Left ventricle myocardium superior (tissue), 1 donor: ENCODE data around the gene TTLL9. TPM values are rescaled to one million over a fixed set of nuclear protein-coding genes. Genes with fewer than 3 reads are reported as not detected.
A peak's percentile ranks its signal among the peaks of the same experiment; 100 is the strongest.
"Not testable (repeated sequence)": the region's sequence is repeated elsewhere in the genome, so short reads cannot be mapped to it uniquely, and the experiment has no call there.

Experiments used
- ATAC-seq: fragments of 200-7000 bp; cut with Tn5 transposase; one replicate; pipeline ENCODE4 v1.9.1; 2020; ENCODE audit warnings: mild to moderate bottlenecking, moderate library complexity
- DNase-seq: peaks from one replicate; pipeline ENCODE4 v3.0.0-alpha.2; 2020
- intact Hi-C: fragments of 100-400 bp; cut with micrococcal nuclease; formaldehyde crosslinking; loops from one replicate; pipeline ENCODE4 v1.11.0; 2022
- total RNA-seq: library from RNA; stranded (reverse); fragmentation: NEBNext Ultra II Directional; extraction: Animal tissue kit (Norgen Biotek cat#: 25700); gene quantifications from one replicate; pipeline ENCODE4 v1.2.1, GENCODE V29; 2021
- donor health status: DM: no; HTN: yes; CAD: no; lungs with severe emphysema.

TTLL9 gene
- total RNA-seq, 1 donor from 2014 or later: not detected

DNA sequence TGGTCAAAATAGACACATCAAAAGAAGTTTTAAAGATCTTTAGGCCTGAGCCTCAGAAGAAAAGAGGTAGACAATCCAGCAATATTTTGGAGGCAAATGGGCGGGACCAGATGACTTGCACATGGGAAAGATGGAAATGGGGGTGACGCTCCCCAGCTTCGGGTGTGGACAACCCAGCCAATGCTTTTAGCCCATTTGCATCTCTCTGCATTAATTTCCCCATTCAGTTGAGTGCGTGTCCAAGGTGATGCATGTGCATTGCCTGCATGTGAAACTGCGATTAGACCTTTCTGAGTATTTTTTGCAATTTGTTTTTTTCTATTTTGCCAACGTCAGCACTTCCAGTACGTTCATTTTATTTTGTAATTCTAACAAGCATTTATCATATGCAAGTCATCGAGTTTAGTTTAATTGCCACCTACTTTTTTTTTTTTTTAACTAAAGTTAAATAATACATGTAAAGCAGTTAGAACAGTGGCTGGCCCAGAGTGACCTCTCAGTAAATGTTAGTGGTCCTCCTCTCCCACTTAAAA is 57.3 kb downstream of the TTLL9 start:
- DNase-seq (no peak), ATAC-seq (no peak)
- intact Hi-C loops: no loop called here

DNA sequence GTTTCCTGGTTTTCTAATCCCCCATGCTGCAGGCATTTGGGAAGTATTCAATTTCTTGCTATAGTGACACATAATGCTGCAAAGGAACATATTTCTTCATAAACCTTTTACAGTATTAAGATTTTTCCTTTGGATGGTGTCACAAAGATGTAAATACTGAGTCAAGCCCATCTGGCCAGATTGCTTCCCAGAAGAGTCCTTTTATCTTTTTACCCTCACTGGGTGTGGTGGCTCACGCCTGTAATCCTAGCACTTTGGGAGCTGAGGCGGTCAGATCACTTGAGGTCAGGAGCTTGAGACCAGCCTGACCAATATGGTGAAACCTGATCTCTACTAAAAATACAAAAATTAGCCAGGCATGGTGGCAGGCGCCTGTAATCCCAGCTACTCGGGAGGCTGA is 59.2 kb downstream of the TTLL9 start:
- intact Hi-C loops, ATAC-seq, DNase-seq: not testable (repeated sequence)

DNA sequence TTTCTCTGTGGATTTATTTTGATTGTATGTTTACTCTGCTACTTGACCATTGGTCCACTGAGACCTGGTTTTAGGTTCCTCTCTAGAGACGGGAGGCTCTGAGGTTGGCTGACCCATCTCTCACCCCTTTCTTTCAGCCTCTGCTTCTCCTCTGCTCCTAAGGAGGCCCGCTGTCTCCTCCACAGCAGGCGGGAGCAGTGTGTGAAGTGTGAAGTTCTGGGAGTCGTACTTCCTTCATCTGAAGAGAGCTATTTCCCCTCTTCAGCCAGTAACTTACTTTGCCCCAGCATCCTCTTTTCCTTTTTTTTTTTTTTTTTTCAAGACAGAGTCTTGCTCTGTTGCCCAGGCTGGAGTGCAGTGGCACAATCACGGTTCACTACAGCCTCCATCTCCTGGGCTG is 60.3 kb downstream of the TTLL9 start:
- no peak for DNase-seq
- no peak for ATAC-seq
- intact Hi-C loops: no loop called here

DNA sequence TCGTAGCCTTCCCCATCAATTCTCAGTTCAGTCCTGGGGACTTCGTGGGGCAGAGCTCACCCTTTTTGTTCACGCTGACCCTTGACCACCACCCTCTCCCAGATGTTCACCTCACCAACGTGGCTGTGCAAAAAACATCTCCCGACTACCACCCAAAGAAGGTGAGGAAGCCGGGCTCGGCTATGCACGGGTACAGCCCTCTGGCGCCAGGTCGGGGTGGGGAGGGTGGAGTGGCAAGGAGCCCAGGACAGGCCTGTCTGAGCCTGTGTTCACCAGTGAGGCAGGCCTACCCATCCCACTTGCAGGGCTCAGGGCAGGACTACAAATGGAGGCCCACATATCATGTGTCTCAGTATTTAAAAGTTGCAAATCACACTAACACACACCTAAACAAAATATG is 63.3 kb downstream of the TTLL9 start:
- intact Hi-C loops: no loop called here
- ATAC-seq: no peak
- DNase-seq: no peak

DNA sequence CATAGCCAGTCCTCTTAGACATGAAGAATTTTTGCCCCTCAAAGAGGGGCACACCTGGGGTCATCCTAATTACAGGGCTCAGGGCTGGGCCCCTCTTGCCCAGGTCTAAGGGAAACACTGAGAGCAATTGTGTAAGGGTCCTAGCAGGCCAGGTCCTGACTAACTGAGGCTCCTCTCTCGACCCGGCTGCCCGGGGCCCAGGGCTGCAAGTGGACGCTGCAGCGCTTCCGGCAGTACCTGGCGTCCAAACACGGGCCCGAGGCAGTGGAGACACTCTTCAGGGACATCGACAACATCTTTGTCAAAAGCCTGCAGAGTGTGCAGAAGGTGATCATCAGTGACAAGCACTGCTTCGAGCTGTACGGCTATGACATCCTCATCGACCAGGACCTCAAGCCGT is 64.1 kb downstream of the TTLL9 start:
- ATAC-seq (no peak), DNase-seq (no peak)
- intact Hi-C loops: no loop called here

DNA sequence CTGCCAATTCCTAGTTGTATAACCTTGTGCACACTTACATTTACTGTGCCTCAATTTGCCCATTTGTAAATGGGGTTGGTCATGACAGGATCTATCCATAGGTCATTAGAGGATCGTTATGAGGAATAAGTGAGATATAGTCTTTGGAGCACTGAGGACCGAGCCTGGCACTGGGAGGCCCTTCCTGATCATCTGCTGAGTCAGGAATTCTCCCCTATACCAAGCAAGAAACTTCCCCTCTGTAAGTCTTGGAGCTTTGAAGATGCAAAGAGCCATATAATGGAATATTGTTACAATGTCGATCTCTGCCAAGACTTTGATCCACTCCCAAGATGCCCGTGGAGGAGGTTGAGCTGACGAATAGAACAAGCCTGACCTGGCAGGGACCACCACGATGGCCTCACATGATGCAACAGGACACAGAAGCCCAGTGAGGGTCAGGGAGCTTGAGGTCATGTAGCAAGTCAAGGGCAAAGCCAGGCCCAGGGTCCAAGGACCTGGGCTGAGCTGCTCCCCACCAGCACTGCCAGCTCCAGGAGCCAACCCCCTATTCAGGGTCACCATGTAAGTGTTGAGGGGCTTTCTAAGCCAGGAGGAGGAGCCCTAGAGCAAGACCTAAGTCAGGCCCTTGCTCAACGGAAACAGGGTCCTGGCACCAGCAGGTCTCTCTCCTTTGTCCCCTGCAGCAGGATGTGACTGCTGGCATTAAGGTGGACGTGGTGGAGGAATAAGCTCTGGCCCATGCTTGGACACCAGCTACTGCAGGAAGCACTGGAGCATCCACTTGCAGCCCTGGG is 64.7 kb downstream of the TTLL9 start:
- ATAC-seq (no peak), DNase-seq (no peak)
- intact Hi-C loops: no loop called here

DNA sequence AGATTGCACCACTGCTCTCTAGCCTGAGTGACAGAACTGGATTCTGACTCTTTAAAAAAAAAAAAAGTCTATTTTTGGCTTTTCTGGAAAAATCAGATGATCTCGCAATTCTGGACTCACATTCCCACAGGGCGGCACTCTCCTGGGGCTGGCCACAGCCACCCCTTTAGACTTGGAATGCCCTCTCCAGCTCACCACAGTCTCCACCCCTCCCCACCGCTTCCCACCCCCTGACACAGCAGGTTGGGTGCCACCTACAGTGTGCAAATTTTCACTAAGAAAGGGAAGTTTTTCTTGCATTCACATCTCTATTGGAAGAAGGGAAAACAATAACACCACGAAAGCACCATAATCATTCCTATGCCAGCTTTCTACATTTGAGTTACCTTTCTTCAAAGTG is 66.0 kb downstream of the TTLL9 start:
- DNase-seq (no peak), ATAC-seq (no peak)
- intact Hi-C loops: no loop called here

DNA sequence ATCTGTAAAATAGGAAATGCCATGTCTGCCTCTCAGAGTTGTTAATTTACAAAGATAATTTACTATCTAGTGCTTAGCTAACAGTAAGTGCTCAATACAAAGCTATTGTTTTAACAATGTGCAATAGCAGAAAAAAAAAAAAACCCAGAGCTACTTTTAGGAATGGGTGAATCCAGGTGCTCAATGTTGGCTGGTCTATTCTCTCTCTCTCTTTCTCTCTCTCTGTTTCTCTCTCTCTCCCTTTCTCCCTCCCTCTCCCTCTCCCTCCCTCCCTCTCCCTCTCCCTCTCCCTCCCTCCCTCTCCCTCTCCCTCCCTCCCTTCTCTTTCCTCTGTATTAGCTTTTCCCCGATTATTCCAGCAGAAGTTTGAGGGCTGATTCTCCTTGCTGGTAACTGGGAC is 67.4 kb downstream of the TTLL9 start:
- no peak for DNase-seq
- no peak for ATAC-seq
- intact Hi-C loops: no loop called here

DNA sequence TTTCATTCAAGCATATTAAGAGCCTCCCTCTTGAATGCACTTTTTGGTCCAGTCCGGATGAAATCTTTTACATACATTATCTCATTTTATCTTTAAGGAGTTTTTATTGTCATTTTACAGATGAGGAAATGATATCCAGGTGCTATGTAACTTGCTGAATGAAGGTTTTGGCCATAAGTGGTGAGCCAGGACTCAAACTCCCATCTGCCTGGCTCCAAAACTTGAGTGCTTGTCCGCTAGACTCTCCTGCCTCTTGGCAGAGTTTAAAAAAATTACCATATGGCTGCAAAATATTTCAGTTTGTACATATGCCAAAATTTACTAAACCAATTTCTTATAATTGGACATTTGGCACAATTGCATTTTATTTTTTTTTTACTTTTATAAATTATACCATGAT is 69.2 kb downstream of the TTLL9 start:
- ATAC-seq (no peak), DNase-seq (no peak)
- intact Hi-C loops: no loop called here

DNA sequence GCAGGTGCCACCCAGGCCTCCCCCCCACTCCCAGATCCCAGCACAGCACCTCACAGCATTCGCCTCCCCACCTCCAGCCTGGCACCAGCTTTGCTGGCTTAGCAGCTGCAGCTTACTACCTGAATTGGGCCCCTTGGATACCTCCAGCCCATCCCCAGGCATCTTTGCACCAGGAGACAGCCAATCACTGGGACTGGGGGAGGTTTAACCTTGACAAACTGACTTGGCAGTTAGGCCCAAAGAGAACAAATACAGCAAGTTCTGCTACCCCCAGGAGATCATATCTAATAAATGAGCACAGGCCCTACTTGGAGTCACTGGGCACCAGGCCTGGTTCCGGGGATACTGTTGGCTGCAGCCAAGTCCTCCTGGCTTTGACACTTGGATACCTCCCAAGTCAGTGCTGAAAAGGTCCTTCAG is 72.6 kb downstream of the TTLL9 start:
- DNase-seq (peak; percentile 76), ATAC-seq (peak; percentile 92)
- intact Hi-C loops: no loop called here

DNA sequence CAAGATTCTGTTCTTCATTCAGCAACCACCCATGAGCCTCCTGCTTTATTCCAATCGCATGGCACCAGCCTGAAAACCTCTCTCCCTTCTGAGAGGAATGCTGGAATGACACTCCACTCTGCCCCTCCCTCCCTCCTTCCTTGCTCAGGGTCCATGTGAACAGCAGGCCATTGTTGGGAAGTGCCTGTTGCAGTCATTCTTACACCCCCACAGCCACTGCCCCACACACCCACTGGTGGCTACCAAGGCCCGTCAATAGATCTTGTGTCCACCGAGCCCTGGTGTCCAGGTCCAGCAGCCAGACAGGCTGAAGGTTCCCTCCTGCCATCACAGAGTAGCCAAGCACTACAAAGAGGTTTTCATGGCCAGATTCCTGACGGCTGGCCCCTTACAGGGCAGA is 74.9 kb downstream of the TTLL9 start:
- DNase-seq (no peak), ATAC-seq (no peak)
- intact Hi-C loops: no loop called here

DNA sequence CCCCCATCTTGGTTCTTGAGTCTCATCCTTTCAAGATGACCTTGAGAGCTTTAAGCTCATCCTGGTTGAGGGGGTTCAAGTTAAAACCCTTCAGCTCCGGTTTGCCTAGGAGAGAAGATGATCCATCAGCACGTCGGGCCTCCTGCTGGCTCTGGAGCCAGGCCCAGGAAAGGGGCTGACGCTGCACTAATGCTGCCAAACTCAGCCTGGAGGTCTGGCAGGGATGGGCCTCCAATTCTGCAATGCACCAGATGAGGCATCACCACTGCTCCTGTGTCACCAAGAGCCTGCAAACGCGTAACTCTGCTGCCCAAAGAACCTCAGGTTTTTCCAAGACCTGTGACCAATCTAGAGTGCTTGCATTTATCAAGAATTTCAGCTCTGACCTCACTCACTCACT is 75.4 kb downstream of the TTLL9 start:
- DNase-seq (no peak), ATAC-seq (peak; percentile 28)
- intact Hi-C loops: no loop called here

DNA sequence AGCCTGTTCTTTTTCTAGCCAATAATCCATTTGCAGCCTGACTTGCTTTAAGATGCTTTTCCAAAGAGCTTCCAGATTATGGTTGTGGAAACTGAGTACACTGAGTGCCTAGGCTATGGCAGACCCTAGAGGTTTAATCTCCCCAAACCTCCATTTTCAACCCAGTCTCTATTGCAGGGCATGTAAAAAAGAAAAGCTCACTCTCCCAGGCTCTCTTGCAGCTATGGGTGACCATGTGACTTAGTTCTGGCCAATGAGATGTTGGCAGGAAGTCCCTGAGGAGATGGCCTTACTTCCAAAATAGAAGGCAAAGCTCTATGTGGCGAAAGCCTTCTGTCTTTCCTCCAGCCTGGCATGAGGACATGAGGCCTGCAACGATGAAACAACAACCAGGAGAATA is 77.6 kb downstream of the TTLL9 start:
- intact Hi-C loops: no loop called here
- ATAC-seq (no peak), DNase-seq (no peak)

DNA sequence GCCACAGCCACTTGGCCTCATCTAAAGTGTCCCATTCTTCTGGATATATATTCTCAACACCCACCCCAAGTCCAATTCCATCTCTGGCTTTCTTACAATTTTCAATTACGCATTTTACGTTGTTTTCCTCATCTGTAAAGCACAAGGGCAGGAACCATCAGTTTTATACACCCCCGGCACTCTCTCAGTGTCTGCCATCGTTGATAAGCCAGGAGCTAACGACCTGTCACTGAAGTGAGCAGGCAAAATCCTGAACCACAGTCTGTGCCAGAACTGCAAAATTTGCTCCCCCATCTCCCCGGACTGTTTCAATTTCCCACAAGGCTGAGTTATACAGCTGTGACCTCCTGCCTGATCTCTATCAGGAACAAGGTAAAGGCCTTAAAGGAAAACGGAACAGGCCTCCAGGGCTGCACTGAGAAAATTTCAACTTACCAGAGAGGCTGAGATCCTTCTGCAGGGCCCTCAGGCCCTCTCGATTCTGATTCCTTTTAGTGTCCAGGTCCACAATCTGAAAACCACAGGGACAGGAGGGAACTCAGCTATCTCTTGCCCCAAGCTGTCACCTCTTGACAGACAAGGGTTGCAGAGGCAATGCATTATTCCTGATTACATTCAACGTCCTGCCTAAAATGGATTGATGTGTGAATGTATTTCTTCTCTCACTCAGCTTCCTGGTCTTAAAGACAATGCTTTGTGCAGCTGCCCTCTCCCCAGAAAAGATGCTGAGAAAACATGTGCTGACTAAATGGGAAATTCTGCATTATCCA is 79.6 kb downstream of the TTLL9 start:
- ATAC-seq: no peak
- intact Hi-C loops: loop anchor here (5.0 kb wide), 1 partner anchor 98 kb away; no protein-coding TSS in a partner anchor
- DNase-seq: no peak

DNA sequence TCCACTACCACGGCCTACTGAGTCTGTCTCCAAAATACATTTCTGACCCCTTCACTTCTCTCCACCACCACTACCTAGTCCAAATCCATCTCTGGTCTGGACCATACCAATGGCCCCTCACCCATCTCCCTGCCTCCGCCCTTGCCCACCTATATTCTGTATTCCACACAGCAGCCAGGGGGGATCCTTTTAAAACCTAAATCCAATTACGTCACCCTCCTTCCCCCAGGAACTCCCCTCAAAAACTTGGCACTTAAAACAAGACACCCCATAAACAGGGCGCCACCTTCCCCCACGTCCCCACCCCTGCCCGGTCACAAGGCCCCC is 80.7 kb downstream of the TTLL9 start:
- intact Hi-C loops: loop anchor here (5.0 kb wide), 1 partner anchor 99 kb away; no protein-coding TSS in a partner anchor
- DNase-seq: no peak
- no peak for ATAC-seq

DNA sequence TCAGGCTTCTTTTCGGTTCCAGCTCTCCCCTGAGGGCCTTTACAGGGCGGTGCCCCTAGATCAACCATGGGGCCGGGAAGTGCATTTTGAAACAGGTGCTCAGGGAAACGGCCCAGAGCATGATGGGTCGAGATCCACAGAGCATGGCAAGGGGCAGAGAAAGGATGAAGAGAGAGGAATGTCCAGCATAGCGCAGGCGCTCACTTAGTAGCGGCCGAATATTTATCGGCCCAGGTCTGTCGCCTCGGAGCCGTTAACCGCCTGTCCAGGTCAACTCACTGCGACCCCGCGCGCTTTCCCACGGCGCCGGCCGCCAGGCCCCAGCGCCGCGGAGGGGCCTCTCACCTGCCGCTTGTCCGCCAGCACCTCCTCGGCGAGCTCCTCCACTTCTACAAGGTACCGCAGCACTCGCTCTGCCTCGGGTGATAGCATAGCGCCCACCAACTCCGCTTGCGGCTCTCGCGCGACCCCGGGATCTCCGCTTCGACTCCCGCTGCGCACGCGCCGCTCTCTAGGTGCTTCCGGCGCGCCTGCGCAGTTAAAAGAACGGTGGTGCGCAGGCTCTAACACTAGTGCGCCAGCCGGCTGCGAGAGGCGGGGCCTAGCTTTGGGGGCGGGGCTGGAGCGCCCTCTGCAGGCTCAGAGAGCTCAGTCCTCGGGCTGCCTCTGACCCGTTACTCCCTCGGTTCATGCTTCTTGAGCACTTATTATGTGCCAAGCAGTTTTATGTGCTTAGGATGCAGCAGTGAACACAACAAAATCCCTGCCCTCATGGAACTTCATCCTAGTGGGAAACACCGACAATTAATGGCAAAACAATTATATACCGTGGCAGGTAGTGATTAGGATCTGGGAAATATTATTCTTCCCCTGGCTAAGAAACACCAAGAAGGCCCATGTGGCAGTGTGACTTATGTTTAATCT is 81.4 kb downstream of the TTLL9 start, which contains the start of gene PDRG1:
Gene PDRG1, minus strand, starts transcription at position 517 of the 924 bp plus-strand sequence. Its CDS starts 85 bp downstream, at position 432.
- ATAC-seq: peak; percentile 99
- intact Hi-C loops: loop anchor here (5.0 kb wide), 1 partner anchor 99 kb away; no protein-coding TSS in a partner anchor
- DNase-seq: peak; percentile 99

DNA sequence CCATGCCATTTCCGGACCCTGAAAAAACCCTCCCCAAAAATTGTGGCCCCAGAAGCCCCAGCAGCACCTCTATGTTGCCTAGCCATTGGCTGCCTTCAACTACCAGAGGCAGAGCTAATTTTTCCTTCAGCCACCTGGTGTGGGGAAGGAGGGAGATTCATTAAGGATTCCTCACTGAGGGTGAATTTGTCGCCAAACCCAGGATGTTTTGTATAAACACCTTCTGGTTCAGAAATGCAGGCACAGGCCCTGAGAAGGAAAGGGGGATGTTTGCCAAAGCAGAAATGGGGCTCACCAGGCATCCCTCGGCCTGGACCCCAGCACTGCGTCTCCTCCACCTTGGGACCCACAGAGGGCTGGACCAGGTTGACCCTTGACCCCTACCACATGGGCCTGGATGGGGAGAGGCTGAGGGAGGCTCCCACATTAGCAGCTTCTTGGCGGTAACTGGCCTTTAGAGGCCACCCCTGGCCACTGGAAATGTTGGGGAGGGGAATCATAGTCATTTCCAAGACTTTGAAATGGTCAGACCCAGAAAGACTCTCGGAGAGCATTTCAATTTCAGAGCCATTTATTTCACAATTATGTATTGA is 83.2 kb downstream of the TTLL9 start:
- intact Hi-C loops: loop anchor here (5.0 kb wide), 1 partner anchor 101 kb away; no protein-coding TSS in a partner anchor
- DNase-seq (no peak), ATAC-seq (no peak)

DNA sequence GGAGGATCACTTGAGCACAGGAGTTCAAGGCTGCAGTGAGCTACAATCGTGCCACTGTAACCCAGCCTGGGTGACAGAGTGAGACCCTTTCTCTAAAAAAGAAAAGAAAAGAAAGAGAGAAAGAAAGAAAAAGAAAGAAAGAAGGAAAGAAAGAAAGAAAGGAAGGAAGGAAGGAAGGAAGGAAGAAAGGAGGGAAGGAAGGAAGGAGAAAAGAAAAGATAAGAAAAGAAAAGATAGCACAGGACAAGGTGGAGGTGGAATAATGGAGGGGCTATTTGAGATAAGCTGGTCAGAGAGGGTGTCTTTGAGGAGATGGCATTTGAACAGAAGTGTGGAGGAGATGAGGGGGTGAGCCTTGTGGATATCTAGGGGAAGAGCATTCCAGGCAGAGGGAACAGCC is 84.1 kb downstream of the TTLL9 start:
- no peak for ATAC-seq
- intact Hi-C loops: loop anchor here (5.0 kb wide), 1 partner anchor 102 kb away; no protein-coding TSS in a partner anchor
- no peak for DNase-seq
